Urinary bladder (tissue), 4 donors: ENCODE results near the gene CRTC1. TPM values are rescaled to one million over a fixed set of nuclear protein-coding genes. Genes with fewer than 3 reads are reported as not detected.

ENCODE experiments used
- DNase-seq: peaks from one replicate; pipeline ENCODE4 v3.0.0-alpha.2; 2015; ENCODE audit errors: extremely low spot score
- H3K27ac ChIP-seq: one replicate; pipeline ENCODE4 v1.5.1; 2013; ENCODE audit warnings: low read depth, mild to moderate bottlenecking, moderate library complexity
- H3K36me3 ChIP-seq: one replicate; pipeline ENCODE4 v1.6.1; 2013; ENCODE audit warnings: mild to moderate bottlenecking, moderate library complexity; ENCODE audit not compliant: insufficient read depth
- H3K4me1 ChIP-seq: one replicate; pipeline ENCODE4 v1.6.1; 2013; ENCODE audit warnings: mild to moderate bottlenecking, moderate library complexity; ENCODE audit not compliant: insufficient read depth
- H3K4me3 ChIP-seq: one replicate; pipeline ENCODE4 v1.5.1; 2013; ENCODE audit warnings: low read depth, low read length
- WGBS: extraction: QIAGEN DNeasy Blood & Tissue Kit; methylation state at CpG from one replicate; pipeline ENCODE4 v1.1.7; 2013; 5-methylcytosine and 5-hydroxymethylcytosine counted together
- polyA plus RNA-seq: library from polyadenylated mRNA; stranded (reverse); fragments of 200-250 nt; gene quantifications from one replicate; pipeline ENCODE4 v1.2.3, GENCODE V29; 2013
- total RNA-seq: library from RNA; depleted of rRNA; stranded (reverse); fragments of >200 nt; gene quantifications from one replicate; pipeline ENCODE4 v1.2.3, GENCODE V29; 2014
- donor health status: healthy with polysubstance abuse.
- donor health status: healthy.

CRTC1 gene
- total and polyA plus RNA-seq, 2 donors = 4.8 to 13.6 TPM

DNA sequence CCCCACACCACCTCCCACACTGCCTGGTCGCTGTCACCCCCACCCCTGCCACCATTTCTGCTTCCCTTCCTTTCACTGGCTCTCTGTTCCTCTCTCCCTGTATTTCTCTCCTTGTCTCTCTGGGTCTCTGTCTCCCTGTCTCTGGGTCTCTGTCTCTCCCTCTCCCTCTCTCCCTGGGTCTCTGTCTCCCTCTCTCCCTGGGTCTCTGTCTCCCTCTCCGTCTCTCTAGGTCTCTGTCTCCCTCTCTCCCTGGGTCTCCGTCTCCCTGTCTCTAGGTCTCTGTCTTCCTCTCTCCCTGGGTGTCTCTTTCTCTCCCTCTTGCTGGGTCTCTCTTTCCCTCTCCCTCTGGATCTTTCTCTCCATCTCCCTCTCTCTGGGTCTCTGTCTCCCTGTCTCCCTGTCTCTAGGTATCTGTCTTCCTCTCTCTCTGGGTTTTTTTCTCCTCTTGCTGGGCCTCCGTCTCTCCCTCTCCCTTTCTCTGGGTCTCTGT lies 25.1 kb upstream of the CRTC1 start:
- Histone ChIP-seq H3K4me1 (no peaks in the 10 kb centered on the region), H3K36me3 (no peaks in the 10 kb centered on the region), H3K4me3 (no peak overlapping the region), H3K27ac (no peak overlapping the region)
- WGBS = 89% methylated on average over 4 of the region's 4 CpGs
- DNase-seq = no peak

DNA sequence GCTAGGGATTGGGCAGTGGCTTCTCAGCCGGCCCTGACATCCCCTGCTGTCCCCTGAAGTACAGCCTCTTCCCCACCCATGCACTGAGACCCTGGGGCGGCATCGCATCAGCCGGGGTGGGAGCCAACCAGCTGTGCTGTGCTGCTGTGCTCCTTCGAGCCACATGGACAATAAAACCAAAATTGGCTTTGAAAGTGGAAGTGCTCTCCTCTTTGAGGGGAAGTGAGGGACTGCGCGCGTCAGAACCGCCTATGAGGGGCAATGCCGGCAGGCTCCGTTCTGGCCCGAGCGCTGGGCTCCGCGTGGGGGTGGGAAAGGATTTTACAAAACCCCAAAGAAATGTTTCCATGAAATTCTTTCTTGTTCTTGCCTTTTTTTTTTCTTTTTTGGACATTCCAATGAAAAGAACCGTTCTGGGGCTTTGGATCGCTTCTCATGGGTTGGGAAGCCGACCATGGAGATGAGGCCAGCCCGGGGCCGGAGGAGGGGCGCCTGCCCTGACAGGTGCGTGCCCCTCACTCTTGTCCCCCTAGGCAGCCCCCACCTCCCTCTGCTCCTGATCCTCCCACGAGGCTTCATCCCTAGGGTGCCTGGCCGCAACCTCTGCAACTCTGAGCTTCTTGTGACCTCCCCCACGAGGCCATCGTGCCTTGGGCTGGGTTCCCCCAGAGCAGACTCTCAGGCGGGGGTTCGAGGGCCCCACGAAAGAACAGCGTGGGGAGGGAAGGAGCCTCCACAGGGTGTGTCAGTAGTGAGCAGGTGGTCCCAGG lies 24.0 kb upstream of the CRTC1 start:
- no peak for DNase-seq
- Histone ChIP-seq H3K4me1 (no peaks in the 10 kb centered on the region), H3K4me3 (no peak overlapping the region), H3K27ac (no peak overlapping the region), H3K36me3 (peaks cover 2% of the 10 kb centered on the region)
- WGBS = 54% methylated on average over 30 of the region's 30 CpGs

DNA sequence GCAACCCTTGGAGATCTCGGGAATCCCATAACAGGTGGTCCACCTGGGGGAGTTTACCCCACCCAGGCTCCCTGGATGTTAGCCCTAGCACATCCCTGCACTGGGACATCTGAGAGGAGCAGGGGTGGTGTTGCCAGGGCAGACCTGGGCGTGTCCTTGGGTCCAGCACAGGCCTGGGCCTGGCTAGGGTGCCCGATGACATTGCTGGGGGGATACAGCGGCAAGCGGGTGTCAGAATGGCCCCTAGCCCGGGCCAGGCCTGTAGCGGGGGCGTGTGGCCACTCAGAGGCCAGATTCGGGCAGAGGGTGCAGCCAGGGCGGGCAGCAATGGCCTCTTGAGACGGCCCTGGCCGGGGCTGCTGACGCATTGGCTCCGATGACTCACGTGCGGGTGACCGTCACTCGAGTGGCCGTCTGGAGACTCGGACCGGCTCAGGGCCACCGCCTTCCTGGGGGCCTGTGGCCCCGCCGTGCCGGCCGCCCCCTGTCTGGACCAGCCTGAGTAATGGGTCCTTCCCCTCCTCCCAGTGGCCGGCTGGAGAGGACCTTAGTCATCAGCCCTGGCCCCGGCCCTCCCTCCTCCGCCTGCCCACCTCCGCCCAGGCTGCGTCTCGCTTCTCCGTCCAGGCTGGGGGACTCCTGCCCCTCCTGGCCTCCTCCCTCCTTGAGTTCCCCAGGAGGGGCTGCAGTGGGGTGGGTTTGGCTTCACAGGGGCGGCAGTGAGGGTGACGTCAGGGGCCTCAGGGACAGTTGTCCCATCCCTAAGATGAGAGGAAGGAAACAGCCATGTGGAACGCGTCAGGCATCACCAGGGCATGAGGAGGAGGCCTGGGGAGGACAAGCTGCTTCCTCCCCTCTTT lies 23.2 kb upstream of the CRTC1 start:
- no peak for DNase-seq
- 77% methylated on average over 37 of the region's 37 CpGs for WGBS
- H3K36me3 ChIP-seq = peaks cover 2% of the 10 kb centered on the region
- no peak overlapping the region for H3K4me3 ChIP-seq
- H3K27ac ChIP-seq = no peak overlapping the region
- H3K4me1 ChIP-seq = no peaks in the 10 kb centered on the region

DNA sequence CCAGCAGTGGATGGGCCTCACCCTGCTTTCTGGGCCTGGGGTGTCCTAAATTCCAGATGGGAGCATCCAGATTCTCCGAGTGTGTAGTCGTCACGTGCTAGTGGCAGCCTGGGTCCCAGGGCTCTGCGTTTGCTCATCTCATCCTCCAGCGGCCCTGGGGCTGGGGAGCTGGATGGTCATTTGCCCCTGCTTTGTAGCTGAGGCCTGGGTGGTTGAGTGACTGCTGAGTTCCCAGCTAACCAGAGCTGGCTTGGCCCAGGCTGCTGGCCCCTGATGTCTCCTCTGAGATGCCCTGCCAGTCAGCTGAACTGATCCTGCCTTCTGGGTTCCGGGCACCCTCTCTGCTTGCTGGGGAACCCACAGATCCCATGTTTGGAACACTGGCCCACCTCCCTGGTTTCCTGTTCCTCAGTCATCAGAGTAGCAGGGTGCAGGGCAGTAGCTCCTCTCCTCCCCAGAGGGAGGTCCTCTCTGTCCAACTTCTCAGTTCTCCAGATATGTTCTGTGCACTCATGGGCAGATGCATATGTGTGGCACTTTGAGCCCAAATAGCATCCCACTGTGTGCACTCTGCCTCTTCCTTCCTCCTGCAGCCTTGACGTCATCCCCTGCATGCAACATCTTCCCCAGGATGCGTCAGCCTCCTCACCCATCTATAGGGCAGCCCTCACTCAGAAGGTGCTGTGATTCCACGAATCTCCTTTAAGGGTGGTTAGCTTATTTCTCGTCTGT lies 22.4 kb upstream of the CRTC1 start:
- 92% methylated on average over 10 of the region's 10 CpGs for WGBS
- peaks cover 2% of the 10 kb centered on the region for H3K36me3 ChIP-seq
- DNase-seq = no peak
- no peak overlapping the region for H3K4me3 ChIP-seq
- H3K27ac ChIP-seq = no peak overlapping the region
- H3K4me1 ChIP-seq = no peaks in the 10 kb centered on the region

DNA sequence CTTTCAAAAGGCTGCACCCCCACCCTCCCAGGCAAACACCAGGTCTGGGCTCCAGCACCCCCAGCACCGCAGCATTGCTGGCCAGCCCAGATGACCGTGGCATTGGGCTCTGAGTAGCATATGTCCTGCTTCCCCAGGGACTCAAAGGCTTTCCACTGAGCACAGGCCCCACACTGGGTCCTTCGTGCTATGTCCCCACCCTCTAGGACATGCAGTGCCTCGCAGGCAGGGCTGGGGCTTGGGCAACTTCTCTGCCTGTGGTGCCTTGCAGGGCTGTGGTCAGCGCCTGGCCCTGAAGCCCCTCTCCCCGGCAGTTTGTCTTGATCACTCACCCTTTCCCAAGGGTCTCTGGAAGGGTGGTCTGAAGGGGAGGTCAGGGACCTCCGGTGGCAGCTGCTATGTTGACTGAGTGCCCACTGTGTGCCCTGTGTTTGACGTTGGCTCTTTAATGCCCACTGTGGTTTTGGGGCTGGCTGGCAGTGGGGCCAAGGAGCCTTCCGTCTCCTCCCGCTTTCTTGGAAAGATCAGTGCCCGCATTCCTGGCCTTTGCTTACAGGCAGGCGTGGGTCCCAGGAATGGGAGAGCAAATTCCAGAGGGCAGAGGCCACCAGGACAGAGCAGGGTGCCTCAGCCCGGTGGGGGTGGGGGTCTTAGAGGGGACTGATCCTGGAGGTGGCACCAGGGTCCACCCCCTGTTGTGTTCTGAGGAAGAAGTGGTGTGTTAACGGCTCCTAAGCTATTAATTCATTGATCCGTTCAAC lies 20.3 kb upstream of the CRTC1 start:
- WGBS = 71% methylated on average over 15 of the region's 15 CpGs
- Histone ChIP-seq H3K4me1 (no peaks in the 10 kb centered on the region), H3K36me3 (peaks cover 2% of the 10 kb centered on the region), H3K27ac (no peak overlapping the region), H3K4me3 (no peak overlapping the region)
- no peak for DNase-seq

DNA sequence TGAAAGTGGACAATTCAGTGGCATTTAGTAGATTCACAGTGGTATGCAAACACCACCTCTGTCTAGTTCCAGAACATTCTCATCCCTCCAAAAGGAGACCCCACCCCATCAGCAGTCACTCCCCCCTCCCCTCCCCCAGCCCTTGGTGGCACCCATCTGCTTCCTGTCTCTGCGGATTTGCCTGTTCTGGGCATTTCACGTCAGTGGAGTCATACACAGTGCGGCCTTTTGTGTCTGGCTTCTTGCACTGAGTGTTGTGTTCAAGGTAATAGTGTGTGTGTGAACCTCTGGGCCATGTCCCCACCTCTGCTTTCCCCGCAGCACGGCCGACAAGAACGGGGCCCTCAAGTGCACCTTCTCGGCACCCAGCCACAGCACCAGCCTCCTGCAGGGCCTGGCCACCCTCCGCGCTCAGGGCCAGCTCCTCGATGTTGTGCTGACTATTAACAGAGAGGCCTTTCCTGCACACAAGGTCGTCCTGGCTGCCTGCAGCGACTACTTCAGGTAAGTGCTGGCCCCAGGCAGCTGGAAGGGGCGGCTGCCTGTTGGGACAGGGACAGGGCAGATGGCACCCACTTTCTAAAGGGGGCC lies 19.4 kb upstream of the CRTC1 start:
- no peaks in the 10 kb centered on the region for H3K4me1 ChIP-seq

DNA sequence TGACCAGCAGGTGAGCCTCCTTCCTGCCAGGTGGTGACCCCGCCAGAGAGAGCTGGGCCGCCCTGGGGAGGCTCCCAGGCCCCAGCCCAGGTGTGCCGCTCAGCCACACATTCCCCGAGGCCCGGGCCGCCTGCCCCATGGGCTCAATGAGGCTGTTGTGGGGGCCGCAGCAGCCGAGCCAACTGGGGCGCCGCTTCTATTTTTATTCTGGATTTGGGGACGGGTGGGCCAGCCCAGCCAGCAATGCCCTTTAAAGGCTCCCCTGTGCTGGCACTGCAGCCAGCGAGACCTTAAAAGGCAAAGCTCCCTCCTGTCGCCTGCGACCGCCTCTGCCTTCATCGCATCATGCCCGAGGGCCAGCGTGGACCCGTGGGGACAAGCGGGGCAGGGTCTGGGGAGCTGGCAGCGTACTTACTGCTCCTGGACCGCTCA lies 17.7 kb upstream of the CRTC1 start:
- WGBS = 57% methylated on average over 22 of the region's 22 CpGs
- Histone ChIP-seq H3K4me1 (no peaks in the 10 kb centered on the region), H3K27ac (no peak overlapping the region), H3K4me3 (no peak overlapping the region), H3K36me3 (peaks cover 8% of the 10 kb centered on the region)
- DNase-seq = no peak

More for the DNA sequence above, 19.4 kb upstream of the CRTC1 start:
- no peak for DNase-seq
- Histone ChIP-seq H3K27ac (no peak overlapping the region), H3K36me3 (peaks cover 5% of the 10 kb centered on the region), H3K4me3 (no peak overlapping the region)
- 79% methylated on average over 14 of the region's 14 CpGs for WGBS

DNA sequence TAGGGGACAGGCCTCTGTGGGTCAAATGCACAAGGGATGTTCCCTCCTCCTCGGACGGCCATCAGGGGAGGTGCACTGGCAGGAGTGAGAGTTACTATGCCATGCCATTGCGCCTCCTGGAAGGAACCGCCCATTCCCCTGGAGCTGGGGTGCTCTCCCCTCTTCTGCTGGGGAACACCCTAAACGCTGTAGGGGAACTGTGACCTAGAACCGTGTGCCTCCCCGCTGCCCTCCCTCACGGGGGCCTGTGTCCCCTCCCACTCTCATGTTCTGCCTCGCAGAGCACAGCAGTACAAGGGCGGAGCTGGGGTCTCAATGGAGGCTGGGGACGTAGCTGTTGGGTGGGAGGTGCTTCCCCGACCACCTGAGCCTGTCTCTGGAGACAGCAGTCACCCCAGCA lies 17.2 kb upstream of the CRTC1 start:
- DNase-seq = no peak
- Histone ChIP-seq H3K4me3 (no peak overlapping the region), H3K4me1 (no peaks in the 10 kb centered on the region), H3K27ac (no peak overlapping the region), H3K36me3 (peaks cover 8% of the 10 kb centered on the region)
- WGBS = 66% methylated on average over 12 of the region's 12 CpGs

DNA sequence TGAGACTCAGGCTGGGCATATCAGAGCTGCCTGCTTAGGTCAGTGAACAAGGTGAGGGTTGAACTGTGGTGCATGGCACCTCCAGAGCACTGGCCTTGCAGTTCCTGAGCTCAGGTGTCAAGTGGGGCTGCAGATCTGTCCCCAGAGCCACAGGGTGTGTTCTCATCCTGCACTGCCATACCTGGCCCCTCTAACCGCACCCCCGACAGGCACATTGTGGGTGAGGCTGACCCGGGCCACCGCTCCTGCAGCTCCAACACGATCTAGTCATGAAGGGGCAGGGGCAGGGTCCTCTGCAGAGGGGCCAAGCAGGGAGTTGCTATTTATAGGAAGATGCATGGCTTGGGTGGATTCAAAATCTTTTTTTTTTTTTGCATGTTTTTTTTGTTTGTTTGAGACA lies 16.7 kb upstream of the CRTC1 start:
- Histone ChIP-seq H3K36me3 (peaks cover 8% of the 10 kb centered on the region), H3K4me1 (no peaks in the 10 kb centered on the region), H3K4me3 (no peak overlapping the region), H3K27ac (no peak overlapping the region)
- 83% methylated on average over 5 of the region's 5 CpGs for WGBS
- DNase-seq = no peak

DNA sequence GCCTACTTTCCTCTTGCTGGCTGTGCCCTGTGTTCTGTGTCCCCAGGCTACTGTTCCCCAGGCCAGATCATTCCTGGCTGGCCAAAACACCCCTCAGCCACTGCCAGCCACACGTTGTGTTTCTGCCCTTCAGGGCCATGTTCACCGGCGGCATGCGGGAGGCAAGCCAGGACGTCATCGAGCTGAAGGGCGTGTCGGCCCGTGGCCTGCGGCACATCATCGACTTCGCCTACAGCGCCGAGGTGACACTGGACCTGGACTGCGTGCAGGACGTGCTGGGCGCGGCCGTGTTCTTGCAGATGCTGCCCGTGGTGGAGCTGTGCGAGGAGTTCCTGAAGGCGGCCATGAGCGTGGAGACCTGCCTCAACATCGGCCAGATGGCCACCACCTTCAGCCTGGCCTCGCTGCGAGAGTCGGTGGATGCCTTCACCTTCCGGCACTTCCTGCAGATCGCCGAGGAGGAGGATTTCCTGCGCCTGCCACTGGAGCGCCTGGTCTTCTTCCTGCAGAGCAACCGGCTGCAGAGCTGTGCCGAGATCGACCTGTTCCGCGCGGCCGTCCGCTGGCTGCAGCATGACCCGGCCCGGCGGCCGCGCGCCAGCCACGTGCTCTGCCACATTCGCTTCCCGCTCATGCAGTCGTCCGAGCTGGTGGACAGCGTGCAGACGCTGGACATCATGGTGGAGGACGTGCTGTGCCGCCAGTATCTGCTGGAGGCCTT lies 15.8 kb upstream of the CRTC1 start:
- no peaks in the 10 kb centered on the region for H3K4me1 ChIP-seq
- H3K27ac ChIP-seq = no peak overlapping the region
- DNase-seq = no peak
- H3K4me3 ChIP-seq = no peak overlapping the region
- 97% methylated on average over 55 of the region's 55 CpGs for WGBS
- peaks cover 8% of the 10 kb centered on the region for H3K36me3 ChIP-seq

DNA sequence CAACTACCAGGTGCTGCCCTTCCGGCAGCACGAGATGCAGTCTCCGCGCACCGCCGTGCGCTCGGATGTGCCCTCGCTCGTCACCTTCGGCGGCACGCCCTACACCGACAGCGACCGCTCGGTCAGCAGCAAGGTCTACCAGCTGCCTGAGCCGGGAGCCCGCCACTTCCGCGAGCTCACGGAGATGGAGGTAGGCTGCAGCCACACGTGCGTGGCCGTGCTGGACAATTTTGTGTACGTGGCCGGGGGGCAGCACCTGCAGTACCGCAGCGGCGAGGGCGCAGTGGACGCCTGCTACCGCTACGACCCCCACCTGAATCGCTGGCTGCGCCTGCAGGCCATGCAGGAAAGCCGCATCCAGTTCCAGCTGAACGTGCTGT lies 15.2 kb upstream of the CRTC1 start:
- H3K4me3 ChIP-seq = no peak overlapping the region
- no peaks in the 10 kb centered on the region for H3K4me1 ChIP-seq
- no peak overlapping the region for H3K27ac ChIP-seq
- peaks cover 8% of the 10 kb centered on the region for H3K36me3 ChIP-seq
- DNase-seq = no peak
- WGBS = 98% methylated on average over 38 of the region's 38 CpGs

DNA sequence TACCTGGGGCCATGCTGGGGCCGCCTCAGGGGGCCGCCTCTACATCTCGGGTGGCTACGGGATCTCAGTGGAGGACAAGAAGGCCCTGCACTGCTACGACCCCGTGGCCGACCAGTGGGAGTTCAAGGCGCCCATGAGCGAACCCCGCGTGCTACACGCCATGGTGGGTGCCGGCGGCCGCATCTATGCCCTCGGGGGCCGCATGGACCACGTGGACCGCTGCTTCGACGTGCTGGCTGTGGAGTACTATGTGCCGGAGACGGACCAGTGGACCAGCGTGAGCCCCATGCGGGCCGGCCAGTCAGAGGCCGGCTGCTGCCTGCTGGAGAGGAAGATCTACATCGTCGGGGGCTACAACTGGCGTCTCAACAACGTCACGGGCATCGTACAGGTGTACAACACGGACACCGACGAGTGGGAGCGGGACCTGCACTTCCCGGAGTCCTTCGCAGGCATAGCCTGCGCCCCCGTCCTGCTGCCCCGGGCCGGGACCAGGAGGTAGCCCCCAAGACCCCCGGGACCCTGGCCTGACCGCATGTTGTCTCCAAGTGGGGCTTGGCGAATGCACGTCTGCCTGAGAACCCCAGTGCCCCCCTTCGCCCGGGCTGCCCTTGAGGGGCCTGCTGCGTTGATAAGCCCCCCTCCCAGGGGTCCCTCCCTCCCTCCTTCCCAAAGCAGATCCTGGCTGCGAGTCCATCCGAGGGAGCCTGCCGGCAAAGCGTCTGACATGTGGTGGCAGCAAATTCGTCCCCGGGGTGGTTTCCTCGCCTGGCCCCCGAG lies 14.5 kb upstream of the CRTC1 start:
- Histone ChIP-seq H3K27ac (no peak overlapping the region), H3K4me1 (no peaks in the 10 kb centered on the region), H3K36me3 (peaks cover 8% of the 10 kb centered on the region), H3K4me3 (no peak overlapping the region)
- no peak for DNase-seq
- WGBS = 96% methylated on average over 58 of the region's 58 CpGs
